IMR-90 (cell line): Measurements from ENCODE around the gene BEND3. TPM values are rescaled to one million over a fixed set of nuclear protein-coding genes. Genes with fewer than 3 reads are reported as not detected.

ENCODE experiments used
- ATAC-seq: fragments of 200-7000 bp; cut with Tn5 transposase; 2 replicates; pipeline ENCODE4 v1.9.1; 2020; ENCODE audit warnings: low read depth, mild to moderate bottlenecking, moderate library complexity
- BruUV-seq: library from RNA; stranded (reverse); fragments of 400-500 nt; replicated peaks from 2 replicates; lab custom pipeline; 2021; lab: Mats Ljungman, UMichigan
- CTCF ChIA-PET: fragments of 300-600 bp; formaldehyde crosslinking; extraction: SDS; loops from one replicate; lab custom pipeline; 2021; ENCODE audit warnings: antibody characterized with exemption; lab: Yijun Ruan, JAX
- POLR2A ChIA-PET: fragments of 300-600 bp; sonication (Branson Sonifier 250); formaldehyde crosslinking; loops from one replicate; lab custom pipeline; 2022; ENCODE audit warnings: antibody characterized with exemption; ENCODE audit not compliant: unreplicated experiment; lab: Charles Lee
- DNase-seq: peaks from one replicate; pipeline ENCODE4 v3.0.0; 2013
- H2AFZ ChIP-seq: replicated peaks from 2 replicates; pipeline ENCODE3; 2013; ENCODE audit warnings: low read length, mild to moderate bottlenecking; ENCODE audit not compliant: poor library complexity
- H2AK5ac ChIP-seq: 2 replicates; pipeline ENCODE4 v1.6.1; 2013; ENCODE audit warnings: low read depth, low read length, inconsistent platforms
- H2AK9ac ChIP-seq: replicated peaks from 2 replicates; pipeline ENCODE3; 2013; ENCODE audit warnings: mild to moderate bottlenecking, low read depth, low read length, moderate library complexity; ENCODE audit not compliant: poor library complexity
- H2BK120ac ChIP-seq: 2 replicates; pipeline ENCODE4 v1.6.1; 2013; ENCODE audit warnings: low read depth, low read length, inconsistent platforms
- H2BK15ac ChIP-seq: 3 replicates; pipeline ENCODE4 v1.6.1; 2013; ENCODE audit warnings: low read depth, low read length, inconsistent platforms
- H2BK20ac ChIP-seq: 2 replicates; pipeline ENCODE4 v1.6.1; 2013; ENCODE audit warnings: low read depth, mild to moderate bottlenecking, inconsistent platforms, low read length, moderate library complexity
- H2BK5ac ChIP-seq: 2 replicates; pipeline ENCODE4 v1.6.1; 2013; ENCODE audit warnings: mild to moderate bottlenecking, low read depth, low read length, inconsistent platforms; ENCODE audit not compliant: poor library complexity, severe bottlenecking
- H3K14ac ChIP-seq: replicated peaks from 2 replicates; pipeline ENCODE4 v1.6.1; 2013; ENCODE audit warnings: low read depth, low read length, inconsistent platforms
- H3K18ac ChIP-seq: 2 replicates; pipeline ENCODE4 v1.6.1; 2013; ENCODE audit warnings: low read depth, low read length, control low read depth
- H3K23ac ChIP-seq: 2 replicates; pipeline ENCODE4 v1.6.1; 2013; ENCODE audit warnings: low read depth, low read length, inconsistent platforms
- H3K27ac ChIP-seq: 2 replicates; pipeline ENCODE4 v1.5.1; 2013; ENCODE audit warnings: mild to moderate bottlenecking, control low read depth, low read length; ENCODE audit not compliant: insufficient read depth
- H3K27me3 ChIP-seq: 2 replicates; pipeline ENCODE4 v1.6.1; 2013; ENCODE audit warnings: low read length; ENCODE audit not compliant: control insufficient read depth, insufficient read depth
- H3K36me3 ChIP-seq: 2 replicates; pipeline ENCODE4 v1.6.1; 2013; ENCODE audit warnings: low read length, mixed read lengths; ENCODE audit not compliant: control insufficient read depth, insufficient read depth
- H3K4ac ChIP-seq: 2 replicates; pipeline ENCODE4 v1.6.1; 2013; ENCODE audit warnings: low read depth, low read length, inconsistent platforms
- H3K4me1 ChIP-seq: 2 replicates; pipeline ENCODE4 v1.6.1; 2013; ENCODE audit warnings: low read length, mixed read lengths; ENCODE audit not compliant: control insufficient read depth, insufficient read depth
- H3K4me2 ChIP-seq: 2 replicates; pipeline ENCODE4 v1.6.1; 2013; ENCODE audit warnings: low read depth, mild to moderate bottlenecking, control low read depth, low read length, moderate library complexity
- H3K4me3 ChIP-seq: 2 replicates; pipeline ENCODE4 v1.5.1; 2013; ENCODE audit warnings: low read depth, mild to moderate bottlenecking, control low read depth, low read length, moderate library complexity; ENCODE audit not compliant: insufficient read depth
- H3K56ac ChIP-seq: 2 replicates; pipeline ENCODE4 v1.6.1; 2013; ENCODE audit warnings: low read length, inconsistent platforms; ENCODE audit not compliant: insufficient read depth; ENCODE audit errors: extremely low read depth
- H3K79me1 ChIP-seq, 2 experiments: 2 replicates each; pipeline ENCODE4 v1.6.1; 2013; ENCODE audit warnings: low read length in 2 of 2, inconsistent platforms in 1 of 2, low read depth in 1 of 2
- H3K9ac ChIP-seq: 2 replicates; pipeline ENCODE4 v1.6.1; 2013; ENCODE audit warnings: low read depth, low read length, control low read depth
- H3K9me1 ChIP-seq: 2 replicates; pipeline ENCODE4 v1.6.1; 2013; ENCODE audit warnings: low read length, inconsistent platforms; ENCODE audit not compliant: insufficient read depth
- H3K9me3 ChIP-seq: 2 replicates; pipeline ENCODE4 v1.6.1; 2013; ENCODE audit warnings: low read length; ENCODE audit not compliant: control insufficient read depth, insufficient read depth
- H4K20me1 ChIP-seq: 2 replicates; pipeline ENCODE4 v1.6.1; 2013; ENCODE audit warnings: low read length, inconsistent platforms; ENCODE audit not compliant: insufficient read depth
- H4K5ac ChIP-seq: 2 replicates; pipeline ENCODE4 v1.6.1; 2013; ENCODE audit warnings: mild to moderate bottlenecking, low read depth, low read length, control low read depth
- H4K8ac ChIP-seq, 2 experiments: 2 replicates each; pipeline ENCODE4 v1.6.1; 2013; ENCODE audit warnings: low read depth in 2 of 2, low read length in 2 of 2, control low read depth in 1 of 2, inconsistent platforms in 1 of 2
- H4K91ac ChIP-seq: 2 replicates; pipeline ENCODE4 v1.6.1; 2013; ENCODE audit warnings: low read depth, low read length, inconsistent platforms; ENCODE audit not compliant: insufficient read depth
- CEBPB ChIP-seq: IDR thresholded peaks from 2 replicates; pipeline ENCODE4 v1.6.1; 2012; ENCODE audit warnings: low read depth, low read length, improper control_type of control experiment
- ELK1 ChIP-seq: fragments of 150-350 bp; IDR thresholded peaks from 2 replicates; pipeline ENCODE4 v1.6.1; 2016; ENCODE audit warnings: low read depth, mild to moderate bottlenecking, low read length, moderate library complexity, borderline replicate concordance
- MAFK ChIP-seq: IDR thresholded peaks from 2 replicates; pipeline ENCODE4 v1.6.1; 2012; ENCODE audit warnings: low read depth, low read length, improper control_type of control experiment
- USF2 ChIP-seq: fragments of 150-350 bp; IDR thresholded peaks from 2 replicates; pipeline ENCODE4 v1.6.1; 2017; ENCODE audit warnings: mild to moderate bottlenecking, antibody characterized with exemption, low read length, low read depth
- WGBS, 2 experiments: methylation state at CpG; one replicate each; pipeline versions ENCODE4 v1.1.5 to v1.1.7; 2013; ENCODE audit warnings: missing lambda C conversion rate in 2 of 2; ENCODE audit not compliant: insufficient read length in 1 of 2; ENCODE audit errors: extremely low coverage in 2 of 2; 5-methylcytosine and 5-hydroxymethylcytosine counted together
- dilution Hi-C: fragments of 300-500 bp; cut with HindIII; formaldehyde crosslinking; loops from one replicate; pipeline ENCODE4 v1.14.3; 2018; ENCODE audit warnings: low sequenced_read_pairs; ENCODE audit not compliant: unreplicated experiment
- in situ Hi-C: fragments of 300-500 bp; cut with MboI; formaldehyde crosslinking; loops from 3 replicates; pipeline ENCODE4 v1.14.3; 2019; ENCODE audit warnings: low sequenced_read_pairs, inconsistent platforms, mixed read lengths
- intact Hi-C: fragments of 100-400 bp; cut with micrococcal nuclease; formaldehyde crosslinking; loops from 2 replicates; pipeline ENCODE4 v1.10.0; 2022
- polyA plus RNA-seq, 3 experiments: library from polyadenylated mRNA; depleted of rRNA; stranded (reverse); fragments of >200 nt; gene quantifications; 2 replicates each; pipeline ENCODE4 v1.2.3, GENCODE V29; 2012; ENCODE audit warnings: low replicate concordance in 1 of 3
- total RNA-seq: library from RNA; depleted of rRNA; stranded (reverse); fragments of >200 nt; gene quantifications from 2 replicates; pipeline ENCODE4 v1.2.3, GENCODE V29; 2012

BEND3 gene
- total and polyA plus RNA-seq, 2 of the 4 experiments (the other 2 are of a cell fraction), result 1.2 to 1.8 TPM

GRCh38 chr6:107154801-107155160, 39.5 kb upstream of the BEND3 start:
- dilution Hi-C loops, result no loop called here
- Histone ChIP-seq H3K9me3 (no peaks in the 10 kb centered on the region), H2BK5ac (no peak overlapping the region), H3K14ac (no peak overlapping the region), H4K5ac (no peak overlapping the region), H4K91ac (no peak overlapping the region), H3K36me3 (no peaks in the 10 kb centered on the region), H3K4me3 (no peak overlapping the region), H2AFZ (no peak overlapping the region), H2BK15ac (no peak overlapping the region), H2AK9ac (no peak overlapping the region), H3K79me1 (no peaks in the 10 kb centered on the region), H3K9me1 (no peaks in the 10 kb centered on the region), H2BK120ac (no peak overlapping the region), H3K27ac (no peak overlapping the region), H3K27me3 (no peaks in the 10 kb centered on the region), H3K9ac (no peak overlapping the region), H4K8ac (no peak overlapping the region), H2AK5ac (no peak overlapping the region), H3K4me1 (no peaks in the 10 kb centered on the region), H3K4ac (no peak overlapping the region), H3K23ac (no peak overlapping the region), H2BK20ac (no peak overlapping the region), H3K18ac (no peak overlapping the region), H4K20me1 (no peaks in the 10 kb centered on the region), H3K56ac (no peak overlapping the region), H3K4me2 (no peak overlapping the region)
- POLR2A ChIA-PET, result no interaction called here
- DNase-seq (no peak), ATAC-seq (no peak)
- WGBS, 2 experiments, result no CpG with 5 or more reads among the region's 2 CpGs
- intact Hi-C loops, result no loop called here
- in situ Hi-C loops, result no loop called here
- CTCF ChIA-PET, result interaction anchor here (0.6 kb wide), 1 partner anchor 23 kb away, joined by 3 read pairs; no protein-coding TSS in a partner anchor
- BruUV-seq, result no TSS peak
- TF ChIP-seq USF2 (no peak), MAFK (no peak), ELK1 (no peak), CEBPB (no peak)
